Measurements from ENCODE around the gene CLOCK. TPM values are rescaled to one million over a fixed set of nuclear protein-coding genes. Genes with fewer than 3 reads are reported as not detected.

CLOCK gene
- total and polyA plus RNA-seq, 2 of the 8 experiments (the other 6 are each of a cell fraction or from before 2014, with no cell fraction given), result 7.7 to 24.2 TPM

DNA sequence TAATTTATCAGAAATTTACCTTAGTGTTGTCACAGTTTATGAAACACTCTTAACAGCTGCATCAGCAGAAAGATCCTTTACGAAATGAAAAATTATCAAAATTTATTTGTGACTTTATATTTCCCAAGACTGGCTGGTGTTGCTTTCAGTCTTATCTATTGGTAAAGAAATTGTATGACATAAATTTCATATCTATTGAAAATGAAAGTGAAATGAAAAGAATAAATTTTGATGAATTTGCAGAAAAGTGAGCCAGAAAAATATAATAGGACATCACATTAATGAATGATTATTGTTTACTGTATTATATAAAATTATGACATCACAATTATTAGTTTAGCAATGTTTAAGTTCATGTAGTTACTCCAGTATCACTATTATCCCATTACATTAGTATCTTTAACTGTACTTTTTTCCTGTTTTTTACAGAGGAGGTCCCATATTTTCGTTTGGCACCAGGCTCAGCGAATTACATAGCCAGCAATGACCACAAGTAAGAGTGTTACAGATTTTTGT is 164.2 kb downstream of the CLOCK start (continued):
- TF ChIP-seq, protein P1, sequence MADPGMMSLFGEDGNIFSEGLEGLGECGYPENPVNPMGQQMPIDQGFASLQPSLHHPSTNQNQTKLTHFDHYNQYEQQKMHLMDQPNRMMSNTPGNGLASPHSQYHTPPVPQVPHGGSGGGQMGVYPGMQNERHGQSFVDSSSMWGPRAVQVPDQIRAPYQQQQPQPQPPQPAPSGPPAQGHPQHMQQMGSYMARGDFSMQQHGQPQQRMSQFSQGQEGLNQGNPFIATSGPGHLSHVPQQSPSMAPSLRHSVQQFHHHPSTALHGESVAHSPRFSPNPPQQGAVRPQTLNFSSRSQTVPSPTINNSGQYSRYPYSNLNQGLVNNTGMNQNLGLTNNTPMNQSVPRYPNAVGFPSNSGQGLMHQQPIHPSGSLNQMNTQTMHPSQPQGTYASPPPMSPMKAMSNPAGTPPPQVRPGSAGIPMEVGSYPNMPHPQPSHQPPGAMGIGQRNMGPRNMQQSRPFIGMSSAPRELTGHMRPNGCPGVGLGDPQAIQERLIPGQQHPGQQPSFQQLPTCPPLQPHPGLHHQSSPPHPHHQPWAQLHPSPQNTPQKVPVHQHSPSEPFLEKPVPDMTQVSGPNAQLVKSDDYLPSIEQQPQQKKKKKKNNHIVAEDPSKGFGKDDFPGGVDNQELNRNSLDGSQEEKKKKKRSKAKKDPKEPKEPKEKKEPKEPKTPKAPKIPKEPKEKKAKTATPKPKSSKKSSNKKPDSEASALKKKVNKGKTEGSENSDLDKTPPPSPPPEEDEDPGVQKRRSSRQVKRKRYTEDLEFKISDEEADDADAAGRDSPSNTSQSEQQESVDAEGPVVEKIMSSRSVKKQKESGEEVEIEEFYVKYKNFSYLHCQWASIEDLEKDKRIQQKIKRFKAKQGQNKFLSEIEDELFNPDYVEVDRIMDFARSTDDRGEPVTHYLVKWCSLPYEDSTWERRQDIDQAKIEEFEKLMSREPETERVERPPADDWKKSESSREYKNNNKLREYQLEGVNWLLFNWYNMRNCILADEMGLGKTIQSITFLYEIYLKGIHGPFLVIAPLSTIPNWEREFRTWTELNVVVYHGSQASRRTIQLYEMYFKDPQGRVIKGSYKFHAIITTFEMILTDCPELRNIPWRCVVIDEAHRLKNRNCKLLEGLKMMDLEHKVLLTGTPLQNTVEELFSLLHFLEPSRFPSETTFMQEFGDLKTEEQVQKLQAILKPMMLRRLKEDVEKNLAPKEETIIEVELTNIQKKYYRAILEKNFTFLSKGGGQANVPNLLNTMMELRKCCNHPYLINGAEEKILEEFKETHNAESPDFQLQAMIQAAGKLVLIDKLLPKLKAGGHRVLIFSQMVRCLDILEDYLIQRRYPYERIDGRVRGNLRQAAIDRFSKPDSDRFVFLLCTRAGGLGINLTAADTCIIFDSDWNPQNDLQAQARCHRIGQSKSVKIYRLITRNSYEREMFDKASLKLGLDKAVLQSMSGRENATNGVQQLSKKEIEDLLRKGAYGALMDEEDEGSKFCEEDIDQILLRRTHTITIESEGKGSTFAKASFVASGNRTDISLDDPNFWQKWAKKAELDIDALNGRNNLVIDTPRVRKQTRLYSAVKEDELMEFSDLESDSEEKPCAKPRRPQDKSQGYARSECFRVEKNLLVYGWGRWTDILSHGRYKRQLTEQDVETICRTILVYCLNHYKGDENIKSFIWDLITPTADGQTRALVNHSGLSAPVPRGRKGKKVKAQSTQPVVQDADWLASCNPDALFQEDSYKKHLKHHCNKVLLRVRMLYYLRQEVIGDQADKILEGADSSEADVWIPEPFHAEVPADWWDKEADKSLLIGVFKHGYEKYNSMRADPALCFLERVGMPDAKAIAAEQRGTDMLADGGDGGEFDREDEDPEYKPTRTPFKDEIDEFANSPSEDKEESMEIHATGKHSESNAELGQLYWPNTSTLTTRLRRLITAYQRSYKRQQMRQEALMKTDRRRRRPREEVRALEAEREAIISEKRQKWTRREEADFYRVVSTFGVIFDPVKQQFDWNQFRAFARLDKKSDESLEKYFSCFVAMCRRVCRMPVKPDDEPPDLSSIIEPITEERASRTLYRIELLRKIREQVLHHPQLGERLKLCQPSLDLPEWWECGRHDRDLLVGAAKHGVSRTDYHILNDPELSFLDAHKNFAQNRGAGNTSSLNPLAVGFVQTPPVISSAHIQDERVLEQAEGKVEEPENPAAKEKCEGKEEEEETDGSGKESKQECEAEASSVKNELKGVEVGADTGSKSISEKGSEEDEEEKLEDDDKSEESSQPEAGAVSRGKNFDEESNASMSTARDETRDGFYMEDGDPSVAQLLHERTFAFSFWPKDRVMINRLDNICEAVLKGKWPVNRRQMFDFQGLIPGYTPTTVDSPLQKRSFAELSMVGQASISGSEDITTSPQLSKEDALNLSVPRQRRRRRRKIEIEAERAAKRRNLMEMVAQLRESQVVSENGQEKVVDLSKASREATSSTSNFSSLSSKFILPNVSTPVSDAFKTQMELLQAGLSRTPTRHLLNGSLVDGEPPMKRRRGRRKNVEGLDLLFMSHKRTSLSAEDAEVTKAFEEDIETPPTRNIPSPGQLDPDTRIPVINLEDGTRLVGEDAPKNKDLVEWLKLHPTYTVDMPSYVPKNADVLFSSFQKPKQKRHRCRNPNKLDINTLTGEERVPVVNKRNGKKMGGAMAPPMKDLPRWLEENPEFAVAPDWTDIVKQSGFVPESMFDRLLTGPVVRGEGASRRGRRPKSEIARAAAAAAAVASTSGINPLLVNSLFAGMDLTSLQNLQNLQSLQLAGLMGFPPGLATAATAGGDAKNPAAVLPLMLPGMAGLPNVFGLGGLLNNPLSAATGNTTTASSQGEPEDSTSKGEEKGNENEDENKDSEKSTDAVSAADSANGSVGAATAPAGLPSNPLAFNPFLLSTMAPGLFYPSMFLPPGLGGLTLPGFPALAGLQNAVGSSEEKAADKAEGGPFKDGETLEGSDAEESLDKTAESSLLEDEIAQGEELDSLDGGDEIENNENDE (IDR thresholded peaks at IDR 0.05; ENCODE audit: insufficient replicate concordance, low read length), result no peak
- TF ChIP-seq NANOG (IDR thresholded peaks at IDR 0.05; ENCODE audit: insufficient read depth, low read depth, low read length, poor library complexity, severe bottlenecking), result no peak
- TF ChIP-seq EP300 (IDR thresholded peaks at IDR 0.05; ENCODE audit: borderline replicate concordance in 1 of 2, low read depth in 2 of 2, low read length in 2 of 2), result no peak
- TF ChIP-seq POU5F1 (IDR thresholded peaks at IDR 0.05; ENCODE audit: low read depth, low read length), result no peak
- no peak for TF ChIP-seq BRCA1 (IDR thresholded peaks at IDR 0.05; ENCODE audit: low read depth, low read length)
- TF ChIP-seq EGR1 (IDR thresholded peaks at IDR 0.05; ENCODE audit: borderline replicate concordance, low read depth, low read length), result no peak
- no peak for TF ChIP-seq HDAC6 (IDR thresholded peaks at IDR 0.05; ENCODE audit: low read depth, low read length)
- TF ChIP-seq KDM4A (IDR thresholded peaks at IDR 0.05; ENCODE audit: low read depth, low read length, severe bottlenecking), result no peak

Data from H1 (cell line).